Renal pelvis (tissue), 4 donors: ENCODE results near the gene WDR7. TPM values are rescaled to one million over a fixed set of nuclear protein-coding genes. Genes with fewer than 3 reads are reported as not detected.

Experiments
- DNase-seq: peaks from one replicate; pipeline ENCODE4 v3.0.0-alpha.2; 2013
- polyA plus RNA-seq, 3 donors: library from polyadenylated mRNA; unstranded; fragments of 120-200 nt; gene quantifications; one replicate each; pipeline ENCODE4 v1.2.1, GENCODE V29; 2013; ENCODE audit not compliant: insufficient read length in 3 of 3

The WDR7 gene
- polyA plus RNA-seq, 3 donors = 10.2 to 11.7 (median 10.5) TPM

GRCh38 chr18:56799756-56800155 lies 148.6 kb downstream of the WDR7 start:
- no peak for DNase-seq

GRCh38 chr18:56803051-56803450 lies 151.9 kb downstream of the WDR7 start:
- DNase-seq = no peak

GRCh38 chr18:56804395-56804794 lies 153.2 kb downstream of the WDR7 start:
- no peak for DNase-seq

- DNase-seq = no peak
Observed at GRCh38 chr18:56807901-56808300, 156.7 kb downstream of the WDR7 start.

GRCh38 chr18:56812674-56813073 lies 161.5 kb downstream of the WDR7 start:
- DNase-seq = no peak

- no peak for DNase-seq
Observed at GRCh38 chr18:56815926-56816325, 164.8 kb downstream of the WDR7 start.

- no peak for DNase-seq
Observed at GRCh38 chr18:56823986-56824565, 172.9 kb downstream of the WDR7 start.

- no peak for DNase-seq
Observed at GRCh38 chr18:56825321-56825720, 174.2 kb downstream of the WDR7 start.

GRCh38 chr18:56825878-56826277 lies 174.7 kb downstream of the WDR7 start:
- no peak for DNase-seq

GRCh38 chr18:56831988-56832387 lies 180.8 kb downstream of the WDR7 start:
- no peak for DNase-seq

GRCh38 chr18:56835331-56835730 lies 184.2 kb downstream of the WDR7 start:
- DNase-seq = no peak

- DNase-seq = no peak
Observed at GRCh38 chr18:56836173-56836572, 185.0 kb downstream of the WDR7 start.

- DNase-seq = no peak
Observed at GRCh38 chr18:56841836-56842235, 190.7 kb downstream of the WDR7 start.

- DNase-seq = no peak
Observed at GRCh38 chr18:56843241-56843640, 192.1 kb downstream of the WDR7 start.

GRCh38 chr18:56844556-56844955 lies 193.4 kb downstream of the WDR7 start:
- DNase-seq = no peak

- no peak for DNase-seq
Observed at GRCh38 chr18:56851774-56852173, 200.6 kb downstream of the WDR7 start.

GRCh38 chr18:56853961-56854360 lies 202.8 kb downstream of the WDR7 start:
- DNase-seq = no peak

GRCh38 chr18:56861244-56861643 lies 210.1 kb downstream of the WDR7 start:
- DNase-seq = no peak

- DNase-seq = peak; percentile 30
Observed at GRCh38 chr18:56869189-56869777, 218.1 kb downstream of the WDR7 start.

- no peak for DNase-seq
Observed at GRCh38 chr18:56870982-56871381, 219.8 kb downstream of the WDR7 start.

- DNase-seq = no peak
Observed at GRCh38 chr18:56872140-56872539, 221.0 kb downstream of the WDR7 start.

GRCh38 chr18:56873441-56874140 lies 222.4 kb downstream of the WDR7 start:
- peak; percentile 27 for DNase-seq

GRCh38 chr18:56878711-56879110 lies 227.6 kb downstream of the WDR7 start:
- no peak for DNase-seq

GRCh38 chr18:56884511-56884910 lies 233.4 kb downstream of the WDR7 start:
- no peak for DNase-seq
